Thymus (tissue), 11 donors: Measurements from ENCODE around the gene KCTD21. TPM values are rescaled to one million over a fixed set of nuclear protein-coding genes. Genes with fewer than 3 reads are reported as not detected.
"Not testable (repeated sequence)": the region's sequence is repeated elsewhere in the genome, so short reads cannot be mapped to it uniquely, and the experiment has no call there.

Experiments used
- DNase-seq, 9 donors: peaks; one replicate each; pipeline ENCODE4 v3.0.0-alpha.2; 2013; ENCODE audit warnings: low spot score in 9 of 9, low read depth in 6 of 9, missing footprints in 1 of 9
- H3K27ac ChIP-seq, 2 donors: one replicate each; pipeline ENCODE4 v1.5.1; 2013; ENCODE audit warnings: control low read depth in 1 of 2, low read depth in 1 of 2, low read length in 1 of 2, mild to moderate bottlenecking in 1 of 2, moderate library complexity in 1 of 2
- H3K27me3 ChIP-seq, 2 donors: one replicate each; pipeline ENCODE4 v1.5.1; 2013; ENCODE audit warnings: low read length in 1 of 2; ENCODE audit not compliant: control insufficient read depth in 2 of 2, insufficient read depth in 1 of 2
- H3K36me3 ChIP-seq, 2 donors: one replicate each; pipeline ENCODE4 v1.5.1; 2013; ENCODE audit warnings: low read length in 1 of 2, mild to moderate bottlenecking in 1 of 2, moderate library complexity in 1 of 2; ENCODE audit not compliant: control insufficient read depth in 2 of 2, insufficient read depth in 2 of 2
- H3K4me1 ChIP-seq, 2 donors: one replicate each; pipeline ENCODE4 v1.5.1; 2013; ENCODE audit warnings: low read length in 2 of 2; ENCODE audit not compliant: control insufficient read depth in 2 of 2, insufficient read depth in 2 of 2
- H3K4me3 ChIP-seq, 2 donors: one replicate each; pipeline ENCODE4 v1.5.1; 2013; ENCODE audit warnings: low read length in 2 of 2, control low read depth in 1 of 2, mild to moderate bottlenecking in 1 of 2
- H3K9me3 ChIP-seq, 2 donors: one replicate each; pipeline ENCODE4 v1.5.1; 2013; ENCODE audit warnings: low read length in 1 of 2, mild to moderate bottlenecking in 1 of 2; ENCODE audit not compliant: control insufficient read depth in 2 of 2, insufficient read depth in 1 of 2
- WGBS: extraction: QIAGEN DNeasy Blood & Tissue Kit; methylation state at CpG from one replicate; pipeline ENCODE4 v1.1.7; 2013; 5-methylcytosine and 5-hydroxymethylcytosine counted together
- polyA plus RNA-seq: library from polyadenylated mRNA; stranded (reverse); fragments of 200-250 nt; gene quantifications from one replicate; pipeline ENCODE4 v1.2.3, GENCODE V29; 2013
- total RNA-seq: library from RNA; stranded (reverse); fragments of 120-200 nt; gene quantifications from one replicate; pipeline ENCODE4 v1.2.4, GENCODE V29; 2013
- donor health status: healthy.

The KCTD21 gene
- total and polyA plus RNA-seq, 2 donors, result 3.7 to 5.6 TPM

- DNase-seq, result no peak
- Histone ChIP-seq H3K27me3 (no peaks in the 10 kb centered on the region), H3K4me3 (no peak overlapping the region), H3K27ac (peak overlapping the region in 1 of 2 donors; percentile 50), H3K9me3 (no peaks in the 10 kb centered on the region), H3K4me1 (peaks cover 18 to 39% of the 10 kb centered on the region in 2 donors), H3K36me3 (peaks cover 30 to 36% of the 10 kb centered on the region in 2 donors)
- 94% methylated on average over 4 of the region's 4 CpGs for WGBS
Observed at GRCh38 chr11:78227921-78228320, 39.5 kb upstream of the KCTD21 start.

GRCh38 chr11:78226684-78227680 is 38.6 kb upstream of the KCTD21 start:
- no peak overlapping the region for H3K4me3 ChIP-seq
- DNase-seq, result peak in 2 of 9 donors; percentile 37 to 61
- peak overlapping the region in 1 of 2 donors; percentile 38 for H3K27ac ChIP-seq
- no peaks in the 10 kb centered on the region for H3K27me3 ChIP-seq
- 93% methylated on average over 12 of the region's 12 CpGs for WGBS
- no peaks in the 10 kb centered on the region for H3K9me3 ChIP-seq
- H3K36me3 ChIP-seq, result peaks cover 36 to 43% of the 10 kb centered on the region in 2 donors
- peaks cover 18 to 39% of the 10 kb centered on the region in 2 donors for H3K4me1 ChIP-seq

- H3K9me3 ChIP-seq, result no peaks in the 10 kb centered on the region
- H3K36me3 ChIP-seq, result peaks cover 54 to 61% of the 10 kb centered on the region in 2 donors
Observed at GRCh38 chr11:78224906-78225420, 36.5 kb upstream of the KCTD21 start.

GRCh38 chr11:78224506-78224905 is 36.1 kb upstream of the KCTD21 start:
- Histone ChIP-seq H3K27ac (no peak overlapping the region), H3K9me3 (no peaks in the 10 kb centered on the region), H3K4me3 (no peak overlapping the region), H3K4me1 (peaks cover 20 to 45% of the 10 kb centered on the region in 2 donors), H3K36me3 (peaks cover 58 to 65% of the 10 kb centered on the region in 2 donors), H3K27me3 (no peaks in the 10 kb centered on the region)
- WGBS, result over 99% methylated on average over 4 of the region's 4 CpGs
- no peak for DNase-seq

More at GRCh38 chr11:78224906-78225420, 36.5 kb upstream of the KCTD21 start:
- DNase-seq, result no peak
- Histone ChIP-seq H3K27ac (no peak overlapping the region), H3K4me1 (peaks cover 20 to 44% of the 10 kb centered on the region in 2 donors), H3K27me3 (no peaks in the 10 kb centered on the region), H3K4me3 (no peak overlapping the region)
- 98% methylated on average over 7 of the region's 7 CpGs for WGBS

- peaks cover 14 to 35% of the 10 kb centered on the region in 2 donors for H3K4me1 ChIP-seq
- 96% methylated on average over 9 of the region's 9 CpGs for WGBS
- peaks cover 69 to 76% of the 10 kb centered on the region in 2 donors for H3K36me3 ChIP-seq
- DNase-seq, result no peak
- no peak overlapping the region for H3K27ac ChIP-seq
- no peaks in the 10 kb centered on the region for H3K27me3 ChIP-seq
- no peak overlapping the region for H3K4me3 ChIP-seq
- no peaks in the 10 kb centered on the region for H3K9me3 ChIP-seq
Observed at GRCh38 chr11:78223320-78223954, 35.0 kb upstream of the KCTD21 start.

- 94% methylated on average over 10 of the region's 10 CpGs for WGBS
- Histone ChIP-seq H3K36me3 (peaks cover 76 to 83% of the 10 kb centered on the region in 2 donors), H3K4me1 (peaks cover 8 to 29% of the 10 kb centered on the region in 2 donors)
- H3K27ac ChIP-seq, H3K27me3 ChIP-seq, H3K4me3 ChIP-seq, H3K9me3 ChIP-seq, DNase-seq: not testable (repeated sequence)
Observed at GRCh38 chr11:78222726-78223125, 34.3 kb upstream of the KCTD21 start.

GRCh38 chr11:78221396-78222315 is 33.2 kb upstream of the KCTD21 start:
- DNase-seq, result no peak
- Histone ChIP-seq H3K9me3 (no peaks in the 10 kb centered on the region), H3K36me3 (peaks cover 79 to 87% of the 10 kb centered on the region in 2 donors), H3K27me3 (no peaks in the 10 kb centered on the region), H3K4me3 (no peak overlapping the region), H3K27ac (peak overlapping the region in 1 of 2 donors; percentile 71), H3K4me1 (peaks cover 2 to 22% of the 10 kb centered on the region in 2 donors)
- WGBS, result 97% methylated on average over 13 of the region's 13 CpGs
